ENCODE data around the gene FASTK.

DNA sequence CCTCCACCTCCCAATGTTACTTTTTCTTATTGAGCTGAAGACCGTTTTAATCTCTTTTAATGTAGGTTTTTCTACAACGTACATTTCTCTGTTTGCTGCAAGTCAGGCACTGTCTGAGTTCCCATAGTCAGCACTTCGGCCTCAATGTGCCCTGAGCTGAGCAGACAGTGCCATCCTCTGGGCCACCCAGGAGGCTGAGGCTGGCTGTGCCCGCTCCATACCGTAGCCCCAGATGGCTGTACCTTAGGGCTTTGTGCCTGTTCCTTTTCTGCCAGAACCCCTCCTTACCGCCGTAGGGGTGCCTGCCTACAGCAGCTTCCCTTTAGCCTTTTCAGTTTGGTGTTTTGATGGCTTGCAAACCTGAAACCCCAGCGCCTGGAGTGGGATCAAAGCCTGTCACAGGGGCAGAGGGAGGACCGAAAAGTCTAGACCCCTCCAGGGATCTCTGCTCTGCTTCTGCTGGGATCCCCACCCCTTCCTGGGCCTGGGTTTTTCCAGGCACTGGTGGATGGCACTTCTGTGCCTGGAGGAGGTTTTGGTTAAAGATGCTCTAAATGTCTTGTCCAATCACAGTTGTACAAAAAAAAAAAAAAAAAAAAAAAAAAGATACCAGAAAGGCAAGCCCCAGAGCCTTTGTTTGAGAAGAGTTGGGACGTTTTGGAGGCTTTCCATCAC is 14.7 kb upstream of the FASTK start:
- TF ChIP-seq, protein P1, sequence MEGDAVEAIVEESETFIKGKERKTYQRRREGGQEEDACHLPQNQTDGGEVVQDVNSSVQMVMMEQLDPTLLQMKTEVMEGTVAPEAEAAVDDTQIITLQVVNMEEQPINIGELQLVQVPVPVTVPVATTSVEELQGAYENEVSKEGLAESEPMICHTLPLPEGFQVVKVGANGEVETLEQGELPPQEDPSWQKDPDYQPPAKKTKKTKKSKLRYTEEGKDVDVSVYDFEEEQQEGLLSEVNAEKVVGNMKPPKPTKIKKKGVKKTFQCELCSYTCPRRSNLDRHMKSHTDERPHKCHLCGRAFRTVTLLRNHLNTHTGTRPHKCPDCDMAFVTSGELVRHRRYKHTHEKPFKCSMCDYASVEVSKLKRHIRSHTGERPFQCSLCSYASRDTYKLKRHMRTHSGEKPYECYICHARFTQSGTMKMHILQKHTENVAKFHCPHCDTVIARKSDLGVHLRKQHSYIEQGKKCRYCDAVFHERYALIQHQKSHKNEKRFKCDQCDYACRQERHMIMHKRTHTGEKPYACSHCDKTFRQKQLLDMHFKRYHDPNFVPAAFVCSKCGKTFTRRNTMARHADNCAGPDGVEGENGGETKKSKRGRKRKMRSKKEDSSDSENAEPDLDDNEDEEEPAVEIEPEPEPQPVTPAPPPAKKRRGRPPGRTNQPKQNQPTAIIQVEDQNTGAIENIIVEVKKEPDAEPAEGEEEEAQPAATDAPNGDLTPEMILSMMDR (IDR thresholded peaks at IDR 0.05), result no peak
- TF ChIP-seq POLR2A (IDR thresholded peaks at IDR 0.05) (no peak), EP300 (IDR thresholded peaks at IDR 0.05) (no peak)
